Stimulated activated naive CD8-positive, alpha-beta T cell treated with anti-CD3 and anti-CD28 coated beads, Interleukin-15, Interleukin-2, amounts not matched to agents 100 ng/mL and 50 ng/mL, for 24 hours (primary cell): ENCODE data around the gene OR6A2.
"Not testable (repeated sequence)": the region's sequence is repeated elsewhere in the genome, so short reads cannot be mapped to it uniquely, and the experiment has no call there.

ENCODE experiments used
- H3K27ac Mint-ChIP-seq: one replicate; pipeline ENCODE4 v1.8.0; 2021; ENCODE audit warnings: mild to moderate bottlenecking, mixed read lengths
- H3K27me3 Mint-ChIP-seq: one replicate; pipeline ENCODE4 v1.8.0; 2021; ENCODE audit warnings: mixed read lengths
- H3K36me3 Mint-ChIP-seq: one replicate; pipeline ENCODE4 v1.8.0; 2021; ENCODE audit warnings: low read depth, mixed read lengths
- H3K4me1 Mint-ChIP-seq: one replicate; pipeline ENCODE4 v1.8.0; 2021; ENCODE audit warnings: low read depth, mixed read lengths
- H3K4me3 Mint-ChIP-seq: one replicate; pipeline ENCODE4 v1.8.0; 2021; ENCODE audit warnings: mild to moderate bottlenecking, mixed read lengths
- H3K9me3 Mint-ChIP-seq: one replicate; pipeline ENCODE4 v1.8.0; 2021; ENCODE audit warnings: mixed read lengths

OR6A2 gene

DNA sequence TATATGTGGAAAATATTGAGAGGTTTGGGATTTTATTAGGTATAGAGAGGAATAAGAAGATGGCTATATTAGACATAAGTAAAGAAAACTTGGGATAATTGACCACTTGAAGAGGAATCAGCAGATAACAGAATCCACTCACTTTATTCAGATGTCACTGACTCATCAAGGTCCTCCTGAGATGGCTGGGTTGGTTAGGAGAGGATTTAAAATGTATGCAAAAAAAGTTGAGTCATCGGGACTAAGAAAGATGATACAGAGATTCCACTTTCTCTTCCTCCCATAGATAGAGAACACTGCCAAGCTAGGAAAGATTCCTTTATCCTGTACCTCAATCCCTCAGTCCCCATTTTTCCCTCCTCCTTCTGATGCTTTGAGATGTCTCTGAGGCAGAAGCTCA, at the start of gene OR6A2:
Gene OR6A2 (minus strand): TSS at position 288 of the 400 bp plus-strand sequence. CDS start 3,981 bp downstream, outside the sequence.
- H3K4me1 Mint-ChIP-seq: no peaks in the 10 kb centered on the region
- H3K27me3 Mint-ChIP-seq: peaks cover 16% of the 10 kb centered on the region
- H3K9me3 Mint-ChIP-seq: peaks cover 10% of the 10 kb centered on the region
- no peak within 1 kb of the TSS for H3K27ac Mint-ChIP-seq
- no peak within 1 kb of the TSS for H3K4me3 Mint-ChIP-seq
- no peaks in the 10 kb centered on the region for H3K36me3 Mint-ChIP-seq

DNA sequence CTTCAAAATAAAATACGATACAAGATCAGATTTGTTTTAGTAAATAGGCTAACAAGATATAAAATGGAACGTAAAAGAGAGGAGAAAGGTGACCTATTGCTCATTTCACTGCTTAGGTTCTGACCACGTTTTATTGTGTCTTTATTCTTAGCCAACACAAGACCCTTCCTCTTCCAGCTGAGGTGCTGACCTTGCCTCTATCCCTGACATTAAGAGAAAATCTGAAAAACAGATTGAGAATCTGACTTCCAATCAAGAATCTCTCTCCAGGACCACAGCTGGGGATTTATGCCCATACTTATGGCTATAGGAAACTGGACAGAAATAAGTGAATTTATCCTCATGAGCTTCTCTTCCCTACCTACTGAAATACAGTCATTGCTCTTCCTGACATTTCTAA, 45.9 kb upstream of the OR6A2 start, which contains the start of gene OR10A5:
Gene OR10A5 (plus strand): TSS at position 301 of the 400 bp plus-strand sequence. CDS start 0 bp downstream, at position 301.
- no peaks in the 10 kb centered on the region for H3K9me3 Mint-ChIP-seq
- peaks cover 32% of the 10 kb centered on the region for H3K27me3 Mint-ChIP-seq
- H3K27ac Mint-ChIP-seq: no peak within 1 kb of the TSS
- H3K36me3 Mint-ChIP-seq: no peaks in the 10 kb centered on the region
- H3K4me1 Mint-ChIP-seq: no peaks in the 10 kb centered on the region
- H3K4me3 Mint-ChIP-seq: no peak within 1 kb of the TSS

DNA sequence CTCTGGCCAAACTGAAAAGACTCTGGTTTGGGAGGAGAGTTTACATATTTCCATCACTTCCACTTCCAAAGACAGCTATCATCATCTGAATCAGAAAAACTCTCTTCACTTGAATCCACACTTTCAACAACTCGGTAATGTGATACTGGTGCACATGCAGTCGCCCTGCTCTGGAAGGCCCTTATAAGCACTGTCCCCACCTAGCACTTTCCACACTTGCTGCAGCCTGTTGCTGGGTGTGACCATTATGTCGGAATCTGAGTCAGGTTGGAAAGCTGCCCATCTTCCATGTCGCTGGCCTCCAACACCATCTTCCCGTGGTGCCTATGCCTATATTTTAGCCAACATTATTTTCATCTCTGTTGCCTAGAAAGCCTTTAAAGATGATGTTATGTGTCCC, 44.9 kb upstream of the OR6A2 start:
- H3K27me3 Mint-ChIP-seq: peaks cover 32% of the 10 kb centered on the region
- H3K27ac Mint-ChIP-seq: no peak overlapping the region
- no peaks in the 10 kb centered on the region for H3K4me1 Mint-ChIP-seq
- H3K4me3 Mint-ChIP-seq: no peak overlapping the region
- H3K36me3 Mint-ChIP-seq: no peaks in the 10 kb centered on the region
- H3K9me3 Mint-ChIP-seq: no peaks in the 10 kb centered on the region

DNA sequence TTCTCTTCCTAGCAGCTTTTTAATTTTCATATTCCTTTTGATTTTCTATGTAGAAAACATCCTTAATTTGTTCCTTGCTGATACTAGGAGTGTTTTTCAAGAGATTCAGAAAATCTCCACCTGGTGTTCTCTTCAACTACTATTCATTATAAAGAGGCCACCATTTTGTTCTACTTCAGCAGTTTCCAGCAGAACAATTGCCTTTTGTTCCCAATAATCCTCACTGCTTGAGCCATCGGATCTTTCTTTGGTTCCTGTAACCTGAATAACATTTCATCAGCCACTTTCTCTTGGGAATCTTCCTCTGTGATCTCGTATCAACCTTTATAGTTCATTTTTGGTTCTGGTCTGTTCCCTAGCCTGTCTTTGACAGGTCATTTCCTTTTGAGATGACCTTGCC, 44.2 kb upstream of the OR6A2 start:
- Mint-ChIP-seq H3K27ac (no peak overlapping the region), H3K36me3 (no peaks in the 10 kb centered on the region), H3K9me3 (no peaks in the 10 kb centered on the region), H3K4me1 (no peaks in the 10 kb centered on the region), H3K27me3 (peaks cover 32% of the 10 kb centered on the region), H3K4me3 (no peak overlapping the region)

DNA sequence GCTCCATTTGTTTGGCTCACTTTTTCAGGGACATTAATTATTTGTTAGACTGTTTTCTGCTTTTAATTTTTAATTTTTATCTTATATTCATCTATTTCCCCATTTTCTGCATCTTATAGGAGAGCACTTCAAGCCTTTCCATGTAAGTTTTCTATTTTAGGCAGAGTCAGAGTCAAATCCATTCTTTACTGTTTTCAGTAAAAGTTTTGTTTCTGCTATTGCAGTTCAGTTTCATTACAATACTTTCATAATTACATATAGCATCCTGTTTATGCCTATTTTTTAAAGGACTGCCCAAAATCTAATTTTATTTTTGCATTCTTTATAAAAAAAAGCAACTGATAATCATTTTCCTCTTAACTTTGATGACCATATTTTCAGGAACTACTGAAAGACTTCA, 42.2 kb upstream of the OR6A2 start:
- Mint-ChIP-seq H3K4me3 (no peak overlapping the region), H3K9me3 (no peaks in the 10 kb centered on the region), H3K27ac (no peak overlapping the region), H3K27me3 (peaks cover 21% of the 10 kb centered on the region), H3K4me1 (no peaks in the 10 kb centered on the region), H3K36me3 (no peaks in the 10 kb centered on the region)

DNA sequence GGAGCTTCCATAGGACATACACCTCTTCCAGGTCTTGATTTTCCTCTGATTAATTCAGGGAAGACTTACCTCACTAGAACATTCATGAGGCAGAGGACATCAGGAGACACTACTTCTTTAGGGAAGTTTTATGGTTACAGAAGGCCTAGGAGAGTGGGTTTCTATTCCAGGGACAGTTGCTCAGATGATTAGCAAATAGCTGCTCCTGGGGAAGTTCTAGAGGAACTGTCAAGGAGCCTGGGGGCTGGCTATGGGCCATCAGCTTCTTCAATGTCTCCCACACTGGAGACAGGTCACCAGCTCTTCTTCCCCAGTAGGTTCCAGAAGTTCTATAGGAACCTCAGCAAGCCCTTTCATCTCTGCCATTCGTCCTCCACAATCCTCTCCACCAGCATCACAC, 34.5 kb upstream of the OR6A2 start:
- Mint-ChIP-seq H3K36me3 (no peaks in the 10 kb centered on the region), H3K4me1 (no peaks in the 10 kb centered on the region), H3K27me3 (peaks cover 11% of the 10 kb centered on the region), H3K9me3 (no peaks in the 10 kb centered on the region), H3K27ac (no peak overlapping the region), H3K4me3 (no peak overlapping the region)

DNA sequence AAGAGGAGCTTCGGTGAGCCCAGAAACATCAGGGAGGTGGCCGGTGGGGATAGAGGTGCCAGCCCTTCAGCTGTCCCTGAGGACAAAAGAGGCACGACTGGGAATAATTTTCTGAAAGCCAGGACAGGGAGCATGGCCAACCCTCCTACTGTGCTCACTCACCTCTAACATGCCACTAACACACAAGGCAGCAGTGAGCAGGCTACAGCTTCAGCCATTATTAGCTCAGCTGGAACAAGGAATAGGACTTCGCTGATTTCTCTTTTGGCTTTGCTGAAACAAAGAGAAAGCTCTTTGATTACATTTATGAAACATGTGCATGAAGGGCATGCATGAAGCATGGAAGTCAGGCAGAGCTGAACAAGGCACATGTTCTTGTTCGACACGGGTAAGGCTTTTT, 33.9 kb upstream of the OR6A2 start:
- Mint-ChIP-seq H3K36me3 (no peaks in the 10 kb centered on the region), H3K27ac (no peak overlapping the region), H3K27me3 (peaks cover 14% of the 10 kb centered on the region), H3K9me3 (no peaks in the 10 kb centered on the region), H3K4me1 (no peaks in the 10 kb centered on the region), H3K4me3 (no peak overlapping the region)

DNA sequence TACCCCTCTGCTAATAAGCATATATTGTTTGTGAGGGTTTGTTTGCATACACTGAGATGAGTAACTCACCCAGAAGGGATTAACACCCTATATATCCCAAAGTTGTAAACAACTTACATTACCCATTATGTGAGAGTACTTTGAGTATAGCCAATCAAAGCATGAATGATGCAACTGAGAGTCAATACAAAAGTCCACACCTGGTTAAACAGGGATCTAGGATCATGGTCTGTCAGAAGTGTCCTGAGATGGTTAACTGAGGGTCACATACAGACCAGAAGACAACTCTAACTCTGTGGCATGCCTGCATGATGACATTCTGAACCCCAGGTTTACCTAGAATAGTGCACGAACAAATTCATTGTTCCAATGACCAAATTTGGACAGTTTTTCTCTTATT, 28.6 kb upstream of the OR6A2 start:
- Mint-ChIP-seq H3K27me3 (peaks cover 23% of the 10 kb centered on the region), H3K27ac (no peak overlapping the region), H3K4me3 (no peak overlapping the region), H3K9me3 (no peaks in the 10 kb centered on the region), H3K36me3 (no peaks in the 10 kb centered on the region), H3K4me1 (no peaks in the 10 kb centered on the region)

DNA sequence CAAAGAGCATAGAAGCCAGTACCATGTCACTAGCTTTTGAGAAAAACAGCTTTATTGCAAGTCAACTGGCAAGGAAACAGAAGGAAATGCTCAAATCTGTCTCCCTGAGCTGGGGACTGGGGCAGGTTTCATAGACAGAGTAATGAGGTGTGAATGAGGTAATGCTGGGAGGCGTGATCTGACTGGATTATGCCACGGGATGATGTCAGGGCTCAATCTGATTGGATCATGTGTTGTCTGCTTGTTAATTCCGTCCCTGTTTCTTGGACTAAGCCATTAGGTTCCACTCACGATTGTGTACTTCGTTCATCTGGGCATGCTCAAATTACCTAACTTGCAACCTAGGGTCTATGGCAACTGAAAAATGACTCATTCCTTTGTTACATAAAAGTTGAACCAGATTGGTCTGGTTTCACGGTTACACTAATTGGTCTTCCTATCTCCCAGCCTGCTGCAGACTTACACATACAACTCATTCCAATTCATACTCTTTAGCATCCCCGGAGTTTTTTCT, 25.8 kb upstream of the OR6A2 start:
- H3K27ac Mint-ChIP-seq: no peak overlapping the region
- no peaks in the 10 kb centered on the region for H3K9me3 Mint-ChIP-seq
- no peak overlapping the region for H3K4me3 Mint-ChIP-seq
- H3K36me3 Mint-ChIP-seq: no peaks in the 10 kb centered on the region
- no peaks in the 10 kb centered on the region for H3K4me1 Mint-ChIP-seq
- peaks cover 23% of the 10 kb centered on the region for H3K27me3 Mint-ChIP-seq

DNA sequence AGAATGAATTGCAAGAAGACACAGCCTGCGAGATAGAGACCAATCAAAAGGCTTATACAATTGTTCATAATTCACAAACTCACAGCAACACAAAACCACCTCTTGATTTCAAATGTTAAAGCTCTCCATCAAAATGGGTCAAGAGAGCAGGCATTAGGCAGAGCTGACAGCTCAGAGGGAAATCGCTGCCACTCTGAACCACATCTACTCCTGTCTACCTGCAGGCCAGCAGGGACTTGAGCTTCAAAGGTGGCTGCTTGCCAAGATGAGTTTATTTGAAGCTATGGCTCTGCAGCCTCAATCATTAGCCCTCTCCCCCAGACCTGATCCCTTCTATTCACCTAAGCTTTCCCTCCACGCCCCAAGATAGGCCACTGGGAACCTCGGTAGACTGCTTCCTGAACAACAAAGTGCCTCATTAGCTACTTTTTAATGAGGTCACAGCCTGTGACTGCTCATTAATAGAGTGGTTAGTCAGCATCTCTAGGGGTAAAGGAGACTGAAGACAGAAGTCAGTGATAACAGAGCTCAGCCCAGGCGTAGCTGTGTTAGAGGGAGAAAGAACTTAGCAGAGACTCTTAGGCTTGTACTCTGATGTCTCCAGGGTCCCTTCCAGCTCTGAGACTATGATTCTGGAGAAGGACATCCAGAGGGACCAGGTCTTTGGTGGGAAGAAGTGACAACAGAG, 24.8 kb upstream of the OR6A2 start:
- no peaks in the 10 kb centered on the region for H3K9me3 Mint-ChIP-seq
- no peaks in the 10 kb centered on the region for H3K36me3 Mint-ChIP-seq
- no peaks in the 10 kb centered on the region for H3K4me1 Mint-ChIP-seq
- H3K27ac Mint-ChIP-seq: no peak overlapping the region
- H3K27me3 Mint-ChIP-seq: peaks cover 22% of the 10 kb centered on the region
- no peak overlapping the region for H3K4me3 Mint-ChIP-seq

DNA sequence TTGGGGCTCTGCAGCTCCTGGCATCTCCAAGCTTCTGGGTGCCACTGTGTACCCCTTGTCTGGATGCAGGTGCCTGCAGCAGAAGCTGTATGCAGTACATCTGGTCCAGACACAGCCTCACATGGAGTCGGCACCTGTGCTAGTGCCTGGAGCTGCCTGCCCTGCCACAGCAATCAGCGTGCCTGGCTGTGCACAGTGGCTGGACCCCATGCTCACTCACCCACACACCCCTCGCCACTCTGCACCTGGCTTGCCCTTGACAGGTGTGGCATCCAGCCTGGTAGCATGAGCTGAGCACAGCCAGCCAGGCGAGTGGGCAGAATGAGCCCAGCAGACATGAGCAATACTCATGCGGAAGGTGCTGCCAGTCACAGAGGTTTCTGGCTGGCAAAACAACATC, 19.5 kb upstream of the OR6A2 start:
- Mint-ChIP-seq H3K9me3 (no peaks in the 10 kb centered on the region), H3K4me3 (no peak overlapping the region), H3K36me3 (no peaks in the 10 kb centered on the region), H3K27ac (no peak overlapping the region), H3K27me3 (peaks cover 18% of the 10 kb centered on the region), H3K4me1 (no peaks in the 10 kb centered on the region)

DNA sequence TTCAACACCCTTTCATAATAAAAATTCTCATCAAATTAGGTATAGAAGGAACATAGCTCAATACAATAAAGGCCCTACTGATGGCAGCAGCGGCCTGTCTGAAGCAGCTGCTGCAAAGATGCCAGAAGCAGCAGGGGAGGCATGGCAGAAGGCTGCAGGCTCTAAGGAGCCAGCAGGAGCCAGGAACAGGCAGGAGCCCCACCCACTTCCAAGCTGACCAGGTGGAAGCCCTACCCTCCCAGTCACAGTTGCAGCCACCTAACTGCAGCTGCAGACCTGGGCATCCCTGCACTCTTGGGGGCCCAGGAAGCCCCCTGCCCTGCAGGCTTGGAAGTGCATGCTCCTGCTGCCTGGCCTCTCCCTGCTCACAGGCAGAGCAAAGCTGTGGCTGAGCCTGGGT, 18.2 kb upstream of the OR6A2 start:
- Mint-ChIP-seq H3K4me3 (no peak overlapping the region), H3K27ac (no peak overlapping the region), H3K36me3 (no peaks in the 10 kb centered on the region), H3K4me1 (no peaks in the 10 kb centered on the region), H3K9me3 (no peaks in the 10 kb centered on the region), H3K27me3 (peaks cover 17% of the 10 kb centered on the region)

DNA sequence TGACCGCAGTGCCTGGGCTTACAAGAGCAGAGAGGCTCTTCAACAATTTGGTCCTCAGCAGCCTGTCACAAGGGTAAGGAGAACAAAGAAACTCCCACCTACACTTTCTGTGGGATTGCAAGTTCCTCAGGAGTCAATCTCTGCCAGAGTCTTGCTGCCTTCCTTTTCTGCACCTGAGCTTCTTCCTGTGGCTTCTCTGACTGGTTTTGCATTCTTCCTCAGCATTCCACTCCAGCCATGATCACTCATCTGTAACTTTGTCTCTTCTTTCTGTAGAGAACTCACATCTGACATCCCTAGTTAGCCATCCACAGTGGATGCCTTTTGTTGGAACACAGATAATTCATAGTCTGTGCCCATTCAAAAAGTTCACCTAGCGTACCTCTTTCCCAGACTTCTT, 14.2 kb upstream of the OR6A2 start:
- no peak overlapping the region for H3K4me3 Mint-ChIP-seq
- H3K27ac Mint-ChIP-seq: no peak overlapping the region
- peaks cover 32% of the 10 kb centered on the region for H3K27me3 Mint-ChIP-seq
- no peaks in the 10 kb centered on the region for H3K4me1 Mint-ChIP-seq
- H3K9me3 Mint-ChIP-seq: no peaks in the 10 kb centered on the region
- H3K36me3 Mint-ChIP-seq: no peaks in the 10 kb centered on the region

DNA sequence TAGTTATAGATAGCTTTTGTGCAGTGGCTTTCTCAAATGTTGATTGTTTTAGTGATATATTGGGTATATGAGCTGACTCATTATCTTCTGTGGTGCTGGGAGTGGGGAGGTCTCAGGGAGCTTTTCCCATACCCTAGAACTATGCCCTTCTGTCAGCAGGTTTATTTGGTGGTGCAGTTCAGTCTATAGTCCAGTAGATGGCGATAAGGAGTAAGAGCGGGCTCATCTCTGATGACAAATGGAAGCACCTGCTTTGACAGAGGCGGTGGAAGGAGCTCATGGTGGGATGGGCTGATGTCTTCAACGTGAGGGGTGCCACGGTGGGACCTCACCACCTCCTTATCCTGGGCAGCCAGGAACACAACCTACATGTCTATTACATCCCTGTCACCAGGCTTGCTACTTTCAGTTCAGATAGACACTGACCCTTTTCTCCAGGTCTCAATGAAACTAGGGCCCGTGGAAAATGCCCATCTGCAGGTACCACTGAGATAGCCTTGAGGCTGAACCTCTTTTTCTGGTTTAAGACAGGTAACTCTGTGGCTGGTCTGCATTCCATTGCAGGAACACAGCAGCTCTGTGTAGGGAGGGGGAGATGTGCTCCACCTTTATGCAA, 13.0 kb upstream of the OR6A2 start:
- no peak overlapping the region for H3K4me3 Mint-ChIP-seq
- peaks cover 37% of the 10 kb centered on the region for H3K27me3 Mint-ChIP-seq
- H3K9me3 Mint-ChIP-seq: no peaks in the 10 kb centered on the region
- no peaks in the 10 kb centered on the region for H3K36me3 Mint-ChIP-seq
- H3K27ac Mint-ChIP-seq: no peak overlapping the region
- no peaks in the 10 kb centered on the region for H3K4me1 Mint-ChIP-seq

DNA sequence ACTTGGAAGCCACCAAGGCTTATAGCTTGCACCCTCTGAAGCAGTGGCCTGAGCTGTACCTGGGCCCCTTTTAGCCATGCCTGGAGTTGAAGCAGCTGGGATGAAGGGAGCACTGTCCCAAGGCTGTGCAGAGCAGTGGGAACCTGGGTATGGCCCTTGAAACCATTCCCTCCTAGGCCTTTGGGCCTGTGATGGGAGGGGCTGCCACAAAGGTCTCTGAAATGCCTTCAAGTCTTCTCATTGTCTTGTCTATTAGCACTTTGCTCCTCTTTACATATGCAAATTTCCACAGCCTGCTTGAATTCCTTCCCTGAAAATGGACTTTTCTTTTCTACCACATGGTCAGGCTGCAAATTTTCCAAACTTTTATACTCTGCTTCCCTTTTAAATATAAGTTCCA, 1.6 kb upstream of the OR6A2 start:
- H3K4me3 Mint-ChIP-seq, H3K4me1 Mint-ChIP-seq: not testable (repeated sequence)

DNA sequence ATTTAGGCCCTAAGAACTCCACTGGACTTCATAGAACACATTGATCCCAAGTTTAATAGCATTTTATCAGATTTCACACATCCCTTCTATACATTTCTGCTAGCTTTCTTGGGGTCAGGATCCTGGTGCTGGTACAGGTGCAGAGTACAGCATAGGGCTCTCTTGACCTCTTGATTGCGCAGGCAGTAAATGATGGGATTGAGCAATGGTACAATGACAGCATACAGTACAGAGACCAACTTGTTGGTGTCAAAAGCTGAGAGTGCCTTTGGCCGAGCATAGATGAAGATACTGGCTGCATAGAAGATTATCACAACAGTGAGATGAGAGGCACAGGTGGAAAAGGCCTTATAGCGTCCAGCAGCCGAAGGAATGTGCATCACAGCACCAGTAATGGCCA, 4.8 kb downstream of the OR6A2 start:
- H3K4me3 Mint-ChIP-seq: no peak overlapping the region
- no peaks in the 10 kb centered on the region for H3K9me3 Mint-ChIP-seq
- H3K4me1 Mint-ChIP-seq: no peaks in the 10 kb centered on the region
- H3K27ac Mint-ChIP-seq: no peak overlapping the region
- no peaks in the 10 kb centered on the region for H3K36me3 Mint-ChIP-seq
- H3K27me3 Mint-ChIP-seq: peaks cover 7% of the 10 kb centered on the region

More for the DNA sequence above, 1.6 kb upstream of the OR6A2 start:
- Mint-ChIP-seq H3K9me3 (peaks cover 10% of the 10 kb centered on the region), H3K27me3 (peaks cover 20% of the 10 kb centered on the region)
- not testable (repeated sequence) for H3K27ac Mint-ChIP-seq, H3K36me3 Mint-ChIP-seq
